HEK293T (cell line): ENCODE data around the gene ADCY6.

Source experiments
- BHLHE40 ChIP-seq: fragments of 450-650 bp; IDR thresholded peaks from 2 replicates; pipeline ENCODE4 v1.6.1; 2016; ENCODE audit warnings: mild to moderate bottlenecking, moderate library complexity, borderline replicate concordance
- FOXA1 ChIP-seq: fragments of 450-650 bp; IDR thresholded peaks from 2 replicates; pipeline ENCODE4 v1.6.1; 2016; ENCODE audit warnings: mild to moderate bottlenecking
- FOXM1 ChIP-seq: fragments of 450-650 bp; IDR thresholded peaks from 2 replicates; pipeline ENCODE4 v1.6.1; 2017; ENCODE audit warnings: mild to moderate bottlenecking, borderline replicate concordance
- LEF1 ChIP-seq: fragments of 450-650 bp; IDR thresholded peaks from 2 replicates; pipeline ENCODE4 v1.6.1; 2017; ENCODE audit warnings: mild to moderate bottlenecking, borderline replicate concordance

DNA sequence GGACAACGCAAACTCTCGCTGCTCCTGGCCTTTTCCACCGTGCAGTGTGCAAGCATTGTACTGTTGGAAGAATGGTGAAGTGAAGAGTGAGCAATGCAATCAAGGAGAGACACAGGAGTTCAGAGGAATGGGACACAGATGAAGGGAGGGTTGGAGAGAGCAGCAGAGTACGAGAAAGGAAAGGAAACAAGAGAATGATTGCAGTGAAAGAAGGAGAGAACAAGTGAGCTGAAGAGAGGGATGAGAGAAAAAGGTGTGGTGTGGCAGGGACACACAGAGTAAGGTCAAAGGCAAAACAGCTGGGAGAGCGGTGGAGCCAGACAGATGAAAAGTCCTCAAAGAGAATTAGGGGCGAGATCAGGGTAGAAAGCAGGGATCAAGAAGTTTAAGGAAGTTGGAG, 42.4 kb upstream of the ADCY6 start:
- no peak for TF ChIP-seq LEF1
- TF ChIP-seq FOXA1, result no peak
- TF ChIP-seq FOXM1, result no peak
- no peak for TF ChIP-seq BHLHE40
